Fibroblast of skin of right quadriceps (primary cell): ENCODE results near the gene TLDC2.
"Not testable (repeated sequence)": the region's sequence is repeated elsewhere in the genome, so short reads cannot be mapped to it uniquely, and the experiment has no call there.

Experiments used
- DNase-seq: peaks from one replicate; pipeline ENCODE4 v3.0.0-alpha.2; 2013

TLDC2 gene

GRCh38 chr20:36916199-36916598 is 40.3 kb downstream of the TLDC2 start:
- no peak for DNase-seq

GRCh38 chr20:36917240-36917639 is 41.3 kb downstream of the TLDC2 start:
- DNase-seq = no peak

DNA sequence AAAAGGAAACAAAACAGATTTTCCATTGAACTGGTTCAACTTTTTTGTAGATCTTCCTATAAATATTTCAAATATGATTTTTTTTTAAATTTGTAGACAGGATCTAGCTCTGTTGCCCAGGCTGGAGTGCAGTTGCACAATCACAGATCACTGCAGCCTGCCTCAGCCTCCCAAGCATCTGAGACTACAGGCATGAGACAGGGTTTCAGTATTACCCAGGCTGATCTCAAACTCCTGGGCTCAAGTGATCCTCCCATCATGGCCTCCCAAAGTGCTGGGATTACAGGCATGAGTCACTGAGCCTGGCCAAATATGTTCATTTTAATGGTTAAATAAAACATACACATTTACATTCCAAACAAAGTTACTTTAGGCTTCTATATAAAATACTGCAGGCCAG is 42.0 kb downstream of the TLDC2 start:
- DNase-seq = peak; percentile 23

DNA sequence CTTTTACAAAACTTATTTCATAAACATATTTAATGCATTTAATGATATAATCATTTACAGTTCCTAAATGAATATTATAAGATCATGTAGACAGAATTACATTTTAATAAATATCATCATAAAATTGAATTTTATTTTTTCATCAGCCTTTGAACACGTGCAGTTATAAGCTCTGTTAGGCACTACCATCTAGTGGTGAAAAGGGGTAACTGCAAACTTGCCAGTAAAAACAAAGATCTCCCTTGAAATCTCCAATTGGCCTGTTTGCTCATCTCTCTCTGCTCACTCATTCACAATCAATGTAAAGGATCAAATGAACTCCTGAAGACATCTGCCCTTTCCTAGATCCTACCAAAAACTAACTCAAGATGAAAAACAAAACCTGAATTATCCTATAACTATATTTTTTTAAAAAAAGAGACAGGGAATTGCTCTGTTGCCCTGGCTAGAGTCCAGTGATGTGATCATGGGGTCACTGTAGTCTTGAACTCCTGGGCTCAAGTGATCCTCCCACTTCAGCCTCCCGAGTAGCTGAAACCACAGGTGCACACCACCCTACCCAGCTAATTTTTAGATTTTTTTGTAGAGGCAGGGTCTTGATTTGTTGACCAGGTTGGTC is 43.9 kb downstream of the TLDC2 start:
- peak; percentile 58 for DNase-seq

DNA sequence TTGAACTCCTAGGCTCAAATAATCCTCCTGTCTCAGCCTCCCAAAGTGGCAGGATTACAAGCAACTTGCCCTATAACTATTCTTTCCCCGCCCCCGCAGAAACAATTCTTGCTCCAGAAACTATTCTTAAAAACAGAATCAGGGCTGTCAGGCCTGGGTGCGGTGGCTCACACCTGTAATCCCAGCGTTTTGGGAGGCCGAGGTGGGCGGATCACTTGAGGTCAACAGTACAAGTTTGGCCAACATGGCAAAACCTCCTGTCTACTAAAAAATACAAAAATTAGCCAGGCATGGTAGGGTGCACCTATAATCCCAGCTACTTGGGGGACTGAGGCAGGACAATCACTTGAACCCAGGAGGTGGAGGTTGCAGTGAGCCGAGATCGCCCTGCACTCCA is 44.4 kb downstream of the TLDC2 start:
- DNase-seq = no peak

- DNase-seq = no peak
Measured at GRCh38 chr20:36924167-36925045, 48.5 kb downstream of the TLDC2 start.

GRCh38 chr20:36925234-36925633 is 49.3 kb downstream of the TLDC2 start:
- DNase-seq = no peak

DNA sequence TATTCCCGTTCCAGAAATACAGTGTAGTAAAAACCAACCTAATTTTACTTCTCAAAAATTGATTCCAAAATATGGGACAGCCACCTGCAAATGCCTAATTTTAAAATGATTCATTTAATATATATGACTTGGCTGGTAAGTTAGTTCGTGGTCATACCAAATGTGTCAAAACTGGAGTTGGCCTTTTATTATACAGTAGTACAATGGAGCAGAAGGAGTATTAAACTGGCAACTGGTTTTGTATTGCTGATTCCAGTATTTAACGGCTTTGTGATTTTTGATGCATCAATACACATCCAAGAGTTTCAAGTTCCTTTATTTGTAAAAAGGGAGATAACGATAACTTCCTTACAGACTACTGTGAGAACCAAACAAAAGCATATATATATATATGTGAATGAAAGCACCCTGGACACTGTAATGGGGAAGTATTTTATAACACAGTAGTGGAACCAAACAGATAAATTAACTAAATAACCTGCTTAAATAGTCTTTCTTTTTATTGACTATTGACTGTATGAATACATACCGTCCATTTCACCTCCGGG is 50.8 kb downstream of the TLDC2 start:
- no peak for DNase-seq

- DNase-seq = no peak
Measured at GRCh38 chr20:36927704-36928103, 51.8 kb downstream of the TLDC2 start.

DNA sequence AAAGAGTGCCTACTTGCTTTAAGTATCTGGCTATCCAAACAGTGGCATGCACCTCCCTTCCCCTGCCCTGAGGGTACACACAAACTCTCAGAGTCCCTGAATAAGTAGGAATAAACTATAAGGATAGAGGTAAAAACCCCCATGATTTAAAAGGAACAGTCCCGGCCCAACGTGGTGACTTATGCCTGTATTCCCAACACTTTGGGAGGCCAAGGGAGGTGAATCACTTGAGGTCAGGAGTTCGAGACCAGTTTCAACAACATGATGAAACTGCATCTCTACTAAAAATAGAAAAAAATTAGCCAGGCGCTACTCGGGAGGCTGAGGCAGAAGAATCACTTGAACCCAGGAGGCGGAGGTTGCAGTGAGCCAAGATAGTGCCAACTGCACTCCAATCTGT is 53.4 kb downstream of the TLDC2 start:
- DNase-seq = peak; percentile 64

DNA sequence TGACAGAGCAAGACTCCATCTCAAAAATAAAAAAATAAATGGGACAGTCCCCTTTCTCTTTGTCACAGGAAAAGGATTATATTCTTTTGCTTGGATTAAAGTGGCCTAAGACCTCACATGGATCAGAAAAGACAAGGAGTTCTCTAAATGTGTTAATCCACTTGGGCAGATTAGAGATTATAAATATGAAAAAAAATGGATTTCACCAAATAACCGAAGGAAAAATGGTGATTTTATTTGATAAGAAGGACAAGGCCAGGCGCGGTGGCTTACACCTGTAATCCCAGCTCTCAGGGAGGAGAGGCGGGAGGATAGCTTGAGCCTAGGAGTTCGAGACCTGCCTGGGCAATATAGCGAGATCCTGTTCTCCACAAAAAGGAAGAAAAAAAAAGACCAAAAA is 53.8 kb downstream of the TLDC2 start:
- no peak for DNase-seq

- DNase-seq = not testable (repeated sequence)
Measured at GRCh38 chr20:36932067-36932466, 56.1 kb downstream of the TLDC2 start.

GRCh38 chr20:36932476-36933426 is 56.8 kb downstream of the TLDC2 start:
- peak; percentile 43 for DNase-seq

DNA sequence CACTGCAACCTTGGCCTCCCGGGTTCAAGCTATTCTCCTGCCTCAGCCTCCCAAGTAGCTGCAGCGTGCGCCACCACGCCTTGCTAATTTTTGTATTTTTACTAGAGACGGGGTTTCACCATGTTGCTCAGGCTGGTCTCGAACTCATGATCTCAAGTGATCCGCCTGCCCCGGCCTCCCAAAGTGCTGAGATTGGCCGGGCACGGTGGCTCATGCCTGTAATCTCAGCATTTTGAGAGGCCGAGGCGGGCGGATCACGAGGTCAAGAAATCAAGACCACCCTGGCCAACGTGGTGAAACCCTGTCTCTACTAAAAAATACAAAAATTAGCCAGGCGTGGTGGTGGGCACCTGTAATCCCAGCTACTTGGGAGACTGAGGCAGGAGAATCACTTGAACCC is 57.6 kb downstream of the TLDC2 start:
- not testable (repeated sequence) for DNase-seq

- no peak for DNase-seq
Measured at GRCh38 chr20:36936341-36936740, 60.4 kb downstream of the TLDC2 start.

- not testable (repeated sequence) for DNase-seq
Measured at GRCh38 chr20:36936761-36937401, 60.9 kb downstream of the TLDC2 start.

DNA sequence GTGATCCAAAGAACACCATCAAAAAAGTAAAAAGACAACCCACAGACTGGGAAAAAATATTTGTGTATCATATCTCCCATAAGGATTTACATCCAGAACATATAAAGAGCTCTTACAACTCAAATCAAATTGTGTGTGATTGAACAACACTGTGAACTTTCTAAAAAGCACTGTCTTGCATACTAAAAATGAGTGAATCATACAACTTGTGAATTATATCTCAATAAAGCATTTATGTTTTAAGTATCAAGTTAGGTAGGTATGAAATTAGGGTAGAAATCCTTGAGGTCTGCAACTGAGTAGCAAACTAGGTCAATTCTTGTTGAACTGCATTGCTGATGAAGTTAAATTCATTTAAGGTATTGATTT is 61.4 kb downstream of the TLDC2 start:
- no peak for DNase-seq

DNA sequence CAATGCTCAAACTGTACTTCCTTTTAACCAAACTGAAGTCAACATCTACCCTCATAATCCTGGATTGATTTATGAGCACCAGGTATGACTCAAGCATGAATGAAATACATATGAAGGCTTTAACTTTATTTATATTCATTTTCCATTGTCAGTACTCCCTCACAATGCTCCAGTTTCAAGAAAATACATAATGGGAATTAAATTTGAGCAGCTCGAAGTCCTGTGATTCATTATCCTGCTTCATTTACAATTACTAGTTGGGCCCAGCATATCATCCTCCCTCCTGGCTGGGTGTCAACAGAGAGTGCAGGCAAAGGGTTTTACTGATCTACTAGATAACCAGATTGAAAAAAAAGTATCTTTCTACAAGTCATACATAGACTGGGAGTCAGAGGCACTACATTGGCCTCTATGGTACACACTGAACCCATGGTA is 65.5 kb downstream of the TLDC2 start:
- peak; percentile 39 for DNase-seq
